ENCODE results near the gene SUPV3L1. TPM values are rescaled to one million over a fixed set of nuclear protein-coding genes. Genes with fewer than 3 reads are reported as not detected.

The SUPV3L1 gene
- total and polyA plus RNA-seq, 7 donors = 20.8 to 36.2 (median 26.3) TPM

DNA sequence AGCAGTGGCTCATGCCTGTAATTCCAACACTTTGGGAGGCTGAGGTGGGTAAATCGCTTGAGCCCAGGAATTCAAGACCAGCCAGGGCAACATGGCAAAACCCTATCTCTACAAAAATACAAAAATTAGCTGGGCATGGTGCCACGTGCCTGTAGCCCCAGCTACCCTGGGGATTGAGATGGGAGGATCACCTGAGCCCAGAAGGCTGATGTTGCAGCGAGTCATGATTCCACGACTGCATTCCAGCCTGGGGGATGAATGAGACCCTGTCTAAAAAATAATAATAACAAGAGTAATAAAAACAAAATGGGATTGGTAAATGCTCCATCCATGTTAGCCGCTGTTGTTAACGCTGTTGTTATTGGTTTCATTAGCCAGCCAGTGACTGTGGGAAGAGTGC, 38.8 kb downstream of the SUPV3L1 start:
- H3K27me3 ChIP-seq = peaks cover 0 to 9% (median 0%) of the 10 kb centered on the region in 3 donors
- no peaks in the 10 kb centered on the region for H3K36me3 ChIP-seq
- DNase-seq = no peak
- no peak overlapping the region for H3K27ac ChIP-seq
- no peaks in the 10 kb centered on the region for H3K4me1 ChIP-seq
- H3K4me3 ChIP-seq = no peak overlapping the region
- TF ChIP-seq POLR2AphosphoS5 (IDR thresholded peaks at IDR 0.05) = no peak
- TF ChIP-seq POLR2A (IDR thresholded peaks at IDR 0.05) = no peak
- no peak for TF ChIP-seq EP300 (IDR thresholded peaks at IDR 0.05)
- TF ChIP-seq, protein P1, sequence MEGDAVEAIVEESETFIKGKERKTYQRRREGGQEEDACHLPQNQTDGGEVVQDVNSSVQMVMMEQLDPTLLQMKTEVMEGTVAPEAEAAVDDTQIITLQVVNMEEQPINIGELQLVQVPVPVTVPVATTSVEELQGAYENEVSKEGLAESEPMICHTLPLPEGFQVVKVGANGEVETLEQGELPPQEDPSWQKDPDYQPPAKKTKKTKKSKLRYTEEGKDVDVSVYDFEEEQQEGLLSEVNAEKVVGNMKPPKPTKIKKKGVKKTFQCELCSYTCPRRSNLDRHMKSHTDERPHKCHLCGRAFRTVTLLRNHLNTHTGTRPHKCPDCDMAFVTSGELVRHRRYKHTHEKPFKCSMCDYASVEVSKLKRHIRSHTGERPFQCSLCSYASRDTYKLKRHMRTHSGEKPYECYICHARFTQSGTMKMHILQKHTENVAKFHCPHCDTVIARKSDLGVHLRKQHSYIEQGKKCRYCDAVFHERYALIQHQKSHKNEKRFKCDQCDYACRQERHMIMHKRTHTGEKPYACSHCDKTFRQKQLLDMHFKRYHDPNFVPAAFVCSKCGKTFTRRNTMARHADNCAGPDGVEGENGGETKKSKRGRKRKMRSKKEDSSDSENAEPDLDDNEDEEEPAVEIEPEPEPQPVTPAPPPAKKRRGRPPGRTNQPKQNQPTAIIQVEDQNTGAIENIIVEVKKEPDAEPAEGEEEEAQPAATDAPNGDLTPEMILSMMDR (IDR thresholded peaks at IDR 0.05) = no peak
- no peaks in the 10 kb centered on the region for H3K9me3 ChIP-seq
- 95 to 96% methylated on average over 6 of the region's 6 CpGs for WGBS, 2 donors
- intact Hi-C loops (cut with DNase I) = no loop called here

DNA sequence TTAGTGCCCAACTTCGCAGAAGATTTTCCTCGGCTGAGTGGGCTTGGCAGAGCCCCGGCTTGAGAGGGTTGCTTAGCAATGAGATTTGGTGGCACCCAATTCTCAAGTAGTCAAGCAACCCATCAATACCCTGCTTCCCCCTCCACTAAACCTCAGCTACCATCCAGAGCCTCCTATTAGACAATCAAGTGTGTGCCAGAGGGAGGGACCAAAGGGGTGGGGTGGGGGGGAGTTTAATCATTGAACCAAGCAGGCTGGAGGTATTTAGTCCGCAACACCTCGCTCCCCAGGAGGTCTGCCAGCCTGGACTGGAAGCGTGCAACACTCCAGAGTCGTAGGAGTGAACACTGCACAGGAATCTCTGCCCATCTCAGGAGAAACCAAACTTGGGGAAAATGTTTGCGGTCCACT, 40.0 kb downstream of the SUPV3L1 start, which contains the start of gene HKDC1:
TSS of gene HKDC1 (plus strand) at position 292 of the 411 bp plus-strand sequence. CDS start at position 396, 104 bp downstream.
- no peak for DNase-seq
- Histone ChIP-seq H3K27ac (no peak within 1 kb of the TSS), H3K9me3 (no peaks in the 10 kb centered on the region), H3K4me1 (no peaks in the 10 kb centered on the region), H3K27me3 (peaks cover 0 to 9% (median 0%) of the 10 kb centered on the region in 3 donors), H3K4me3 (no peak within 1 kb of the TSS), H3K36me3 (no peaks in the 10 kb centered on the region)
- intact Hi-C loops (cut with DNase I) = no loop called here
- TF ChIP-seq POLR2A (IDR thresholded peaks at IDR 0.05) = no peak
- TF ChIP-seq EP300 (IDR thresholded peaks at IDR 0.05) = no peak
- TF ChIP-seq, protein P1 (IDR thresholded peaks at IDR 0.05) = no peak
- TF ChIP-seq POLR2AphosphoS5 (IDR thresholded peaks at IDR 0.05) = no peak
- 78 to 84% methylated on average over 8 of the region's 8 CpGs for WGBS, 2 donors

DNA sequence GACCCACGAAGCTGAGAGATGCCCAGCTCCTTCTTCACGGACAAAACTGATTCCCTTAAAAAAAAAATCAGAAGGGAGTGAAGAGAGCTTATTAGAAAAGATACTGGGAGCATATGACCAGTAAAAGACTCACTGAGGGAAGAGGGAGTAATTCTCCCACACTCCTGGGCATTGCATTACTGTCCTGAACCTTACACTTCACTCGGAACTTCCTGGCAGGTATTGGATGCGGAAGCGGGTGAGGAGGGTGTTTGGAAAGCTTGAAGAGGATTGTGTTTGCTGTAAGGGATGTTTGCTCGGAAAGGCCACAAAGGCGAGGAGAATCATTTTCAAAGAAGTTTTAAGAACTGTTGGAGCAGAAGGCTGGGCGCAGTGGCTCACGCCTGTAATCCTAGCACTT, 40.5 kb downstream of the SUPV3L1 start:
- DNase-seq = no peak
- WGBS, 2 donors = 89 to 92% methylated on average over 9 of the region's 9 CpGs
- no peaks in the 10 kb centered on the region for H3K36me3 ChIP-seq
- H3K27me3 ChIP-seq = peaks cover 0 to 9% (median 0%) of the 10 kb centered on the region in 3 donors
- intact Hi-C loops (cut with DNase I) = no loop called here
- H3K27ac ChIP-seq = no peak overlapping the region
- no peak overlapping the region for H3K4me3 ChIP-seq
- no peak for TF ChIP-seq EP300 (IDR thresholded peaks at IDR 0.05)
- TF ChIP-seq POLR2A (IDR thresholded peaks at IDR 0.05) = no peak
- TF ChIP-seq, protein P1 (IDR thresholded peaks at IDR 0.05) = no peak
- no peak for TF ChIP-seq POLR2AphosphoS5 (IDR thresholded peaks at IDR 0.05)
- no peaks in the 10 kb centered on the region for H3K9me3 ChIP-seq
- no peaks in the 10 kb centered on the region for H3K4me1 ChIP-seq

DNA sequence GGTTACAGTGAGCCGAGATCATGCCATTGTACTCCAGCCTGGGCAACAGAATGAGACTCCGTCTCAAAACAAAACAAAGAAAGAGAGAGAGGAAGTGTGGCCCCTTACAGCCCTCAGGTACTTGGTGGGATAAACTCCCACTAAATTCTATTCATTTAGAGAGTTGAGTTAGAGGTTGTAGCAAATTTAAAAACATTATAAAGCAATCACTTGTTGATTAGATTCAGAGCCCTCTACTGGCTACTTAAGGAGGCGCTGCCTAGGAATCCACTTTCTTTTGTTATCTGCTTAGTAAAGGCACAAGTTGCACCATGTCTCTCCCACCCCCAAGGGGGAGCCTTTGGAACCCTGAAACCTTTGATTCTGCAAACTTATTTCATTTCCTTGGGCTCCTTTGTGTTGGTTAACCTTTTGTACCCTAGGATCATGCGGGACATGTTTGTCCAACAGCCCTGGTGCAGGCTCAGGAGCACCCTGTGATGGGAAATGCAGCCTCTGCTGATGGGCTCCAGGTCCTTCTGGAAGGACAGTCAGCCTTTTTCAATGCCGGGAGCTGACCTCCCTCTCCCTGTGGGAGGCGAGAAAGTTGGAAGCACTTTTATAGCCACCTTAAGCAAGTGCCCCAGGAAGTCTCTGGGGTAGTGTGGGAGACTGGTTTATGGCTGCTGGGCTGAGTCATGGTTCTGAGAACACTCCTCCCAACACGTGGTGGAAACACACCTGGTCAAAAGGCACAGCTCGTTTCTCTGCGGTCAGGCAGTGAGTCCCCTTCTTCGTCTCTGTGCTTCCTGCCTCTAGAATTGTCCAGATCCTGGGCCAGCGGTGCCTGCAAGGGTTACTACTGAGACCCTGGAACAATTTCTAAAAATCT, 42.4 kb downstream of the SUPV3L1 start:
- no peak for DNase-seq
- 7 to 23% methylated on average over 11 of the region's 11 CpGs for WGBS, 2 donors

More for the DNA sequence above, 42.4 kb downstream of the SUPV3L1 start:
- Histone ChIP-seq H3K27me3 (peaks cover 0 to 9% (median 0%) of the 10 kb centered on the region in 3 donors), H3K36me3 (no peaks in the 10 kb centered on the region), H3K4me3 (no peak overlapping the region), H3K9me3 (no peaks in the 10 kb centered on the region), H3K4me1 (no peaks in the 10 kb centered on the region), H3K27ac (no peak overlapping the region)
- peak in 1 of 2 donors; percentile 48 for TF ChIP-seq POLR2A (IDR thresholded peaks at IDR 0.05)
- TF ChIP-seq, protein P1 (IDR thresholded peaks at IDR 0.05) = peak in 1 of 4 experiments; percentile 49
- no peak for TF ChIP-seq EP300 (IDR thresholded peaks at IDR 0.05)
- intact Hi-C loops (cut with DNase I) = no loop called here

All from sigmoid colon (tissue), 7 donors.